Activated effector memory CD4-positive, alpha-beta T cell treated with anti-CD3 and anti-CD28 coated beads, Interleukin-2, amount 50 U/mL, for 16 hours (primary cell): ENCODE results near the gene FSD1.
"Not testable (repeated sequence)": the region's sequence is repeated elsewhere in the genome, so short reads cannot be mapped to it uniquely, and the experiment has no call there.

ENCODE experiments used
- DNase-seq: peaks from one replicate; pipeline ENCODE4 v3.0.0-alpha.2; 2020

FSD1 gene

GRCh38 chr19:4286141-4286540 lies 18.3 kb upstream of the FSD1 start:
- not testable (repeated sequence) for DNase-seq

GRCh38 chr19:4288091-4288777 lies 16.2 kb upstream of the FSD1 start:
- DNase-seq = no peak

- DNase-seq = no peak
Observed at GRCh38 chr19:4291184-4291732, 13.1 kb upstream of the FSD1 start.

- no peak for DNase-seq
Observed at GRCh38 chr19:4292515-4292914, 11.9 kb upstream of the FSD1 start.

- no peak for DNase-seq
Observed at GRCh38 chr19:4294389-4294788, 10.0 kb upstream of the FSD1 start.

- DNase-seq = no peak
Observed at GRCh38 chr19:4295972-4296771, 8.2 kb upstream of the FSD1 start.

- no peak for DNase-seq
Observed at GRCh38 chr19:4297901-4298809, 6.2 kb upstream of the FSD1 start.

GRCh38 chr19:4298810-4299550 lies 5.4 kb upstream of the FSD1 start:
- DNase-seq = no peak

- DNase-seq = no peak
Observed at GRCh38 chr19:4300589-4300988, 3.8 kb upstream of the FSD1 start.

- DNase-seq = no peak
Observed at GRCh38 chr19:4301590-4302242, 2.7 kb upstream of the FSD1 start.

- no peak for DNase-seq
Observed at GRCh38 chr19:4302243-4302640, 2.2 kb upstream of the FSD1 start, which contains the start of gene TMIGD2. Gene TMIGD2, minus strand, starts transcription at chr19:4302389. Its CDS starts 4 bp downstream, at chr19:4302385.

GRCh38 chr19:4303819-4304537 lies 420 bp upstream of the FSD1 start:
- no peak for DNase-seq

GRCh38 chr19:4305257-4305612 lies 837 bp downstream of the FSD1 start:
- no peak for DNase-seq

GRCh38 chr19:4305659-4306058 lies 1.3 kb downstream of the FSD1 start:
- DNase-seq = no peak

- no peak for DNase-seq
Observed at GRCh38 chr19:4310247-4311121, 6.1 kb downstream of the FSD1 start.

- no peak for DNase-seq
Observed at GRCh38 chr19:4313847-4314490, 9.6 kb downstream of the FSD1 start.

- DNase-seq = no peak
Observed at GRCh38 chr19:4316956-4317355, 12.6 kb downstream of the FSD1 start.

- no peak for DNase-seq
Observed at GRCh38 chr19:4318460-4318859, 14.1 kb downstream of the FSD1 start.

GRCh38 chr19:4319067-4319718 lies 14.8 kb downstream of the FSD1 start:
- DNase-seq = no peak
